Immature natural killer cell (primary cell): Measurements from ENCODE around the gene MCM6. TPM values are rescaled to one million over a fixed set of nuclear protein-coding genes. Genes with fewer than 3 reads are reported as not detected.
"Not testable (repeated sequence)": the region's sequence is repeated elsewhere in the genome, so short reads cannot be mapped to it uniquely, and the experiment has no call there.

Source experiments
- DNase-seq, 3 donors: peaks; one replicate each; pipeline ENCODE4 v3.0.0; 2022; ENCODE audit warnings: mixed read lengths in 1 of 3
- H3K27ac Mint-ChIP-seq, 6 donors: one replicate each; pipeline ENCODE4 v1.8.0; 2020; ENCODE audit warnings: mixed read lengths in 6 of 6, mild to moderate bottlenecking in 5 of 6, inconsistent platforms in 4 of 6, moderate library complexity in 3 of 6
- H3K27me3 Mint-ChIP-seq, 3 donors: one replicate each; pipeline ENCODE4 v1.8.0; 2020 to 2021; ENCODE audit warnings: low read depth in 3 of 3, mild to moderate bottlenecking in 3 of 3, mixed read lengths in 3 of 3, moderate library complexity in 3 of 3, inconsistent platforms in 1 of 3
- H3K36me3 Mint-ChIP-seq, 3 donors: one replicate each; pipeline ENCODE4 v1.8.0; 2020; ENCODE audit warnings: mixed read lengths in 3 of 3, inconsistent platforms in 2 of 3, mild to moderate bottlenecking in 2 of 3
- H3K4me1 Mint-ChIP-seq, 2 donors: one replicate each; pipeline ENCODE4 v1.8.0; 2020; ENCODE audit warnings: inconsistent platforms in 2 of 2, mild to moderate bottlenecking in 2 of 2, mixed read lengths in 2 of 2, moderate library complexity in 1 of 2
- H3K4me3 Mint-ChIP-seq, 5 donors: one replicate each; pipeline ENCODE4 v1.8.0; 2020; ENCODE audit warnings: mild to moderate bottlenecking in 5 of 5, mixed read lengths in 5 of 5, inconsistent platforms in 3 of 5, moderate library complexity in 3 of 5
- H3K9me3 Mint-ChIP-seq, 6 donors: one replicate each; pipeline ENCODE4 v1.8.0; 2020; ENCODE audit warnings: mild to moderate bottlenecking in 6 of 6, mixed read lengths in 6 of 6, inconsistent platforms in 4 of 6, moderate library complexity in 3 of 6
- polyA plus RNA-seq, 3 donors: library from polyadenylated mRNA; unstranded; fragments of 300-500 nt; fragmentation: Illumina TruSeq; gene quantifications; one replicate each; pipeline ENCODE4 v1.2.3, GENCODE V29; 2021

MCM6 gene
- polyA plus RNA-seq, 3 donors from 2014 or later: 10.6 to 18.0 (median 17.0) TPM

- Mint-ChIP-seq H3K27ac (no peak overlapping the region), H3K27me3 (peaks cover 0 to 2% (median 0%) of the 10 kb centered on the region in 3 donors), H3K9me3 (peaks cover 0 to 11% (median 4%) of the 10 kb centered on the region in 6 donors), H3K4me1 (peaks cover 3 to 6% of the 10 kb centered on the region in 2 donors), H3K4me3 (no peak overlapping the region), H3K36me3 (peaks cover 0 to 12% (median 5%) of the 10 kb centered on the region in 3 donors)
- no peak for DNase-seq
Observed at GRCh38 chr2:135800513-135801460, 75.5 kb downstream of the MCM6 start.

GRCh38 chr2:135799738-135800137, 76.5 kb downstream of the MCM6 start:
- Mint-ChIP-seq H3K36me3 (peaks cover 0 to 12% (median 5%) of the 10 kb centered on the region in 3 donors), H3K27me3 (peaks cover 0 to 2% (median 0%) of the 10 kb centered on the region in 3 donors), H3K4me1 (peaks cover 3 to 6% of the 10 kb centered on the region in 2 donors), H3K27ac (no peak overlapping the region), H3K9me3 (peaks cover 0 to 11% (median 4%) of the 10 kb centered on the region in 6 donors), H3K4me3 (no peak overlapping the region)
- no peak for DNase-seq

DNA sequence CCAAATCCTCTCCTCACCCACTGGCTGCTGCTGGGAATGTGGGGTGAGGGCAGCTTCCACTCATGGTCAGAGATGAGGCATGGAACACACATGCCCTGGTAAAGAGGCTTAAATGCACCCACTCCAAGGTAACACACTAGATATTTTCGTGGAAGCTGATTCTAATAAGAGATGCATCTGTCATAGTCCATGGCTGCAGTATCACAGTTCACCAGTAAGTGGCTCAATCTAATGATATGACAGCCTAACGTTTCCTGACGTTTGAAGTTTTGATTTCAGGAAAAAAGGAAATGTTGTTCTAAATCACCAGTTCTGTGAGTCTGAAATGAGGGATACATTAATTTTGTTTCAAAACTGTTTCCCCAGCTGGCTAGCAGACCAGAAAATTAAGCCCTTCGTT, 77.5 kb downstream of the MCM6 start:
- Mint-ChIP-seq H3K27me3 (peaks cover 0 to 2% (median 0%) of the 10 kb centered on the region in 3 donors), H3K4me1 (peaks cover 3 to 6% of the 10 kb centered on the region in 2 donors), H3K9me3 (peaks cover 0 to 11% (median 4%) of the 10 kb centered on the region in 6 donors), H3K27ac (no peak overlapping the region), H3K36me3 (peaks cover 0 to 12% (median 5%) of the 10 kb centered on the region in 3 donors), H3K4me3 (no peak overlapping the region)
- DNase-seq: no peak

DNA sequence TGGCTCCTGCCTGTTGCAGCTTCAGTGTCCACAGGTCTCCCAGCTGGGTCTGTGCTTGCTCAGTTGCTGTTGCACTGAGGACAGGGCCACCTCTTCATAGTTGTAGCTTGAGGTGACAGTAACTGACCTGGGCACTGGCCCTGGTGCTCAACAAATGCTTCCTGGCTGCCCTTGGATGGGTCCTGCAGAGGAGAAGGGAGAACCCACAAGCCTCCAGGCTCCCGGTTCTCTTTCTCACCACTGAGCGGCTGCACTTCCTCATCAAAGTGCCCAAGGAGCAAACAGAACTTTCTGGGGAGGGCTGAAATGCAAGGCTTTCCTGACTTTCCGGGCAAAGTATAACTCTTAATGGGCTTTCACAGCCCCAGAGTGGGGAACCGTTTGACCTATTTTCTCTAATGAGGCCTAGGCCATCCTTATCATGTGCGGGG, 78.0 kb downstream of the MCM6 start:
- peaks cover 0 to 12% (median 5%) of the 10 kb centered on the region in 3 donors for H3K36me3 Mint-ChIP-seq
- no peak overlapping the region for H3K27ac Mint-ChIP-seq
- H3K4me3 Mint-ChIP-seq: no peak overlapping the region
- H3K27me3 Mint-ChIP-seq: peaks cover 0 to 2% (median 0%) of the 10 kb centered on the region in 3 donors
- no peak for DNase-seq
- H3K4me1 Mint-ChIP-seq: peaks cover 3 to 6% of the 10 kb centered on the region in 2 donors
- peaks cover 0 to 11% (median 4%) of the 10 kb centered on the region in 6 donors for H3K9me3 Mint-ChIP-seq

GRCh38 chr2:135797497-135798274, 78.6 kb downstream of the MCM6 start:
- H3K36me3 Mint-ChIP-seq: peaks cover 0 to 12% (median 5%) of the 10 kb centered on the region in 3 donors
- H3K9me3 Mint-ChIP-seq: peaks cover 0 to 11% (median 4%) of the 10 kb centered on the region in 6 donors
- H3K4me3 Mint-ChIP-seq: no peak overlapping the region
- DNase-seq: peak; percentile 49 to 68 (median 63)
- no peak overlapping the region for H3K27ac Mint-ChIP-seq
- H3K4me1 Mint-ChIP-seq: peaks cover 6 to 12% of the 10 kb centered on the region in 2 donors
- peaks cover 0 to 4% (median 0%) of the 10 kb centered on the region in 3 donors for H3K27me3 Mint-ChIP-seq

- Mint-ChIP-seq H3K9me3 (peaks cover 0 to 11% (median 4%) of the 10 kb centered on the region in 6 donors), H3K4me1 (peaks cover 13 to 23% of the 10 kb centered on the region in 2 donors), H3K27ac (no peak overlapping the region), H3K36me3 (peaks cover 0 to 9% (median 5%) of the 10 kb centered on the region in 3 donors), H3K4me3 (no peak overlapping the region), H3K27me3 (peaks cover 0 to 6% (median 0%) of the 10 kb centered on the region in 3 donors)
- no peak for DNase-seq
Observed at GRCh38 chr2:135796606-135797005, 79.6 kb downstream of the MCM6 start.

DNA sequence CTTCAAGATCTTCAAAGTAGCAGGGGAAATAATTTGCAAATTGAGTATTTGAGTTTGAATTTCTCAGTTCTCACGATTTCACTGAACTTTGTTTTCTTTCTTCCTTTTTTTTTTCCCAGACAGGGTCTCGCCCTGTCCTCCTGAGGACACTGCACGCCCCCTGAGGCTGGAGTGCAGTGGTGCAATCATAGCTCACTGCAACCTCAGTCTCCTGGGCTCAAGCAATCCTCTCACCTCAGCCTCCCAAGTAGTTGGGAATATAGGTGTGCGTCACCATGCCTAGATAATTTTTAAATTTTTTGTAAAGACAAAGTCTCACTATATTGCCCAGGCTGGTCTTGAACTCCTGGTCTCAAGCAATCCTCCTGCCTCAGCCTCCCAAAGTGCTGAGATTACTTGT, 80.6 kb downstream of the MCM6 start:
- not testable (repeated sequence) for H3K9me3 Mint-ChIP-seq, H3K27me3 Mint-ChIP-seq, H3K36me3 Mint-ChIP-seq, DNase-seq, H3K27ac Mint-ChIP-seq, H3K4me3 Mint-ChIP-seq
- peaks cover 13 to 28% of the 10 kb centered on the region in 2 donors for H3K4me1 Mint-ChIP-seq

DNA sequence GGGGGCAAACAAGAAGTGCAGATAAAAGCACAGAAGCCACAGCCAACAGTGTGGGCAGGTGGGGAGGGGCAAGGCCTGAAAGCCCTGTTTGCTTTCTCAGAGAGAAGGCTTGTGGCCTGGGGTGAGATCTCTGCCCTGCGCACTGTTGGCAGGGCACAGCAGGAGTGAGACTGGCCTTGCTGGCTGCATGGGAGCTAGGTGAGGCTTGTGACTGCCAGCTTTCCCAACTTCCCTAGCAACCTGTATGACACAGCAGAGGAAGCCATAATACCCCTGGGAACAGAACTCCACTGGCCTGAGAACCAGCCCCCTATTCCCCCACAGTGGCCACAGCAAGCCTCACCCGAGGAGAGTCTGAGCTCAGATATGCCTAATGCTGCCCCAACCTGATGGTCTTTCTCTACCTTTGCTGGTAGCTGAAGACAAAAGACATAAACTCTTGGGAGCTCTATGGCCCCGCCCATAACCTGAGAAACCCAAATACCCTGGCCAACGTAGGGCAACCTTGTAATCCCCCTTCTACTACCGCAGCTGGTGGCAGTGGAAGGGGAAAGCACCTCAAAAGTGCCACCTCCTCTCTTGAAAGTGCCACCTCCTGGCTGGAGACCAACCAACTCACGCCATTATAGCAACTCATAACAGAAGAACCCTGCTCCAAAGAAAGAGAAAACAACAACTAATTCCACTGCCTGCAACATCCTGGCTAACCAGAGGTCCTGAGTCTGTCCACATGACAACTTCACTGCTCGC, 83.7 kb downstream of the MCM6 start:
- no peaks in the 10 kb centered on the region for H3K9me3 Mint-ChIP-seq
- peak overlapping the region; percentile 47 to 81 (median 66) for H3K27ac Mint-ChIP-seq
- peaks cover 13 to 26% of the 10 kb centered on the region in 2 donors for H3K4me1 Mint-ChIP-seq
- peak overlapping the region in 4 of 5 donors; percentile 5 to 35 (median 14) for H3K4me3 Mint-ChIP-seq
- peaks cover 0 to under 1% (median 0%) of the 10 kb centered on the region in 3 donors for H3K36me3 Mint-ChIP-seq
- DNase-seq: peak; percentile 18 to 32 (median 20)
- H3K27me3 Mint-ChIP-seq: peaks cover 0 to 6% (median 0%) of the 10 kb centered on the region in 3 donors

- Mint-ChIP-seq H3K4me3 (peak overlapping the region in 2 of 5 donors; percentile 8 to 16), H3K36me3 (peaks cover 0 to 7% (median 0%) of the 10 kb centered on the region in 3 donors), H3K27me3 (peaks cover 0 to 4% (median 0%) of the 10 kb centered on the region in 3 donors), H3K27ac (peak overlapping the region in 2 of 6 donors; percentile 53 to 81), H3K9me3 (no peaks in the 10 kb centered on the region), H3K4me1 (peaks cover 11 to 22% of the 10 kb centered on the region in 2 donors)
- no peak for DNase-seq
Observed at GRCh38 chr2:135791418-135792190, 84.6 kb downstream of the MCM6 start.

DNA sequence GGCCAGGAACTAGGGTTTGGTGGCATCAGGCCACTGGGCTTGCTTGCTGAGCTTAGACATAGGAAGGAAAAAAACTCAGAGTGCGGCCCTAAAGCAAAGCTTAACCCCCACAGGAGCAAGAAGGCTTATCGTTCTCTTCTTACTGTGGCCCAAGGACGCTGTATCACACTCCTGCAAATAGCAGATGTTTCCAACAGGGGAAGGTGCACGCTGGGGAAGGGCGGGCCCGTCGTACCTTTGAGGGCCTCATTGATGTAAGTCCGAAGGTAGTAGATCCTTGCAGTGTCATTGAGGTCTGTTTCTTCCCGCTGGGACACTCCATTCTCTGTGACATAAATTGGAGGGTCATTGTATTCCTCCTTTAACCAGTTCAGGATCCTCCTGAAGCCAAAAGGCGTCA, 85.8 kb downstream of the MCM6 start:
- peaks cover 0 to 4% (median 0%) of the 10 kb centered on the region in 3 donors for H3K27me3 Mint-ChIP-seq
- no peak for DNase-seq
- H3K27ac Mint-ChIP-seq: no peak overlapping the region
- no peak overlapping the region for H3K4me3 Mint-ChIP-seq
- H3K36me3 Mint-ChIP-seq: peaks cover 4 to 11% (median 5%) of the 10 kb centered on the region in 3 donors
- H3K4me1 Mint-ChIP-seq: peaks cover 11 to 22% of the 10 kb centered on the region in 2 donors
- H3K9me3 Mint-ChIP-seq: no peaks in the 10 kb centered on the region
